Measurements from ENCODE around the gene DDX39B.

- TF ChIP-seq POLR2A (IDR thresholded peaks at IDR 0.05), result no peak
- TF ChIP-seq CTCF (IDR thresholded peaks at IDR 0.05), result no peak
Measured at GRCh38 chr6:31531162-31531561, 10.6 kb downstream of the DDX39B start.
